ENCODE data around the gene TRPV4. TPM values are rescaled to one million over a fixed set of nuclear protein-coding genes. Genes with fewer than 3 reads are reported as not detected.

Gene TRPV4
- total RNA-seq, 1 experiment from 2014 or later = 2.4 TPM

DNA sequence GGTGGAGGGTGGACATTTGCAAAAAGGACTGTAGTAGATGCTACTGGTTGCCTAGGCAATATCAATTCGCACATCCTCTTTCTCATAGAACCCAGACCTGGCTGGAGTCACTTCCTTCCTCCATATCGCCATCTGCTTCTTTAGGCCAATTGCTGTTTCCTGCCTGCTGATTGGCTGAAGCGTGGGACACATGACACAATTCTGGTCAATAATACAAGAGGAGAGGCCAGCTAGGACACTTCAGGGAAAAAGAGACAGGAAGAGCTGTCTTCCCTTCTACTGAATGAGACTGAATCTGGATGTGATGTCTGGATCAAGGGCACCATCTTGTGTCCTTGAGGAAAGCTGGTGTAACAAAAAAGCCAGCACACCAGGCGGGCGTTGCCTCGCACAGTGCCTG lies 53.8 kb downstream of the TRPV4 start:
- POLR2A ChIA-PET (ENCODE audit: unreplicated experiment) = no interaction called here
- intact Hi-C loops (cut with micrococcal nuclease) = no loop called here
- DNase-seq = peak; percentile 26
- Histone ChIP-seq H3K4me3 (ENCODE audit: low read length) (no peak overlapping the region), H2AFZ (ENCODE audit: low read length) (no peak overlapping the region), H3K9ac (ENCODE audit: low read length) (no peak overlapping the region), H3K27me3 (ENCODE audit: low read length) (no peaks in the 10 kb centered on the region), H3K4me1 (ENCODE audit: insufficient read depth, low read length) (peaks cover 5% of the 10 kb centered on the region), H3K9me3 (ENCODE audit: low read length) (no peaks in the 10 kb centered on the region), H3K9me2 (replicated peaks; ENCODE audit: low read length) (no peaks in the 10 kb centered on the region), H4K20me1 (ENCODE audit: low read length) (no peaks in the 10 kb centered on the region), H3F3A (ENCODE audit: low read length, unreplicated experiment) (no peaks in the 10 kb centered on the region), H3K27ac (ENCODE audit: low read length) (no peak overlapping the region), H3K4me2 (ENCODE audit: low read length) (no peak overlapping the region), H3K79me2 (ENCODE audit: low read length) (no peaks in the 10 kb centered on the region), H3K36me3 (ENCODE audit: low read depth, low read length) (no peaks in the 10 kb centered on the region)
- no peak for TF ChIP-seq EZH2 (IDR thresholded peaks at IDR 0.05; ENCODE audit: low read length, unreplicated experiment)
- TF ChIP-seq, protein P1, sequence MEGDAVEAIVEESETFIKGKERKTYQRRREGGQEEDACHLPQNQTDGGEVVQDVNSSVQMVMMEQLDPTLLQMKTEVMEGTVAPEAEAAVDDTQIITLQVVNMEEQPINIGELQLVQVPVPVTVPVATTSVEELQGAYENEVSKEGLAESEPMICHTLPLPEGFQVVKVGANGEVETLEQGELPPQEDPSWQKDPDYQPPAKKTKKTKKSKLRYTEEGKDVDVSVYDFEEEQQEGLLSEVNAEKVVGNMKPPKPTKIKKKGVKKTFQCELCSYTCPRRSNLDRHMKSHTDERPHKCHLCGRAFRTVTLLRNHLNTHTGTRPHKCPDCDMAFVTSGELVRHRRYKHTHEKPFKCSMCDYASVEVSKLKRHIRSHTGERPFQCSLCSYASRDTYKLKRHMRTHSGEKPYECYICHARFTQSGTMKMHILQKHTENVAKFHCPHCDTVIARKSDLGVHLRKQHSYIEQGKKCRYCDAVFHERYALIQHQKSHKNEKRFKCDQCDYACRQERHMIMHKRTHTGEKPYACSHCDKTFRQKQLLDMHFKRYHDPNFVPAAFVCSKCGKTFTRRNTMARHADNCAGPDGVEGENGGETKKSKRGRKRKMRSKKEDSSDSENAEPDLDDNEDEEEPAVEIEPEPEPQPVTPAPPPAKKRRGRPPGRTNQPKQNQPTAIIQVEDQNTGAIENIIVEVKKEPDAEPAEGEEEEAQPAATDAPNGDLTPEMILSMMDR (conservative IDR thresholded peaks at IDR 0.05; ENCODE audit: low read depth, low read length) = peak; percentile 41; the same call in 1 of the 2 replicates
- CTCF ChIA-PET = no interaction called here
- ATAC-seq = no peak
- BruUV-seq (replicated peaks) = no TSS peak

DNA sequence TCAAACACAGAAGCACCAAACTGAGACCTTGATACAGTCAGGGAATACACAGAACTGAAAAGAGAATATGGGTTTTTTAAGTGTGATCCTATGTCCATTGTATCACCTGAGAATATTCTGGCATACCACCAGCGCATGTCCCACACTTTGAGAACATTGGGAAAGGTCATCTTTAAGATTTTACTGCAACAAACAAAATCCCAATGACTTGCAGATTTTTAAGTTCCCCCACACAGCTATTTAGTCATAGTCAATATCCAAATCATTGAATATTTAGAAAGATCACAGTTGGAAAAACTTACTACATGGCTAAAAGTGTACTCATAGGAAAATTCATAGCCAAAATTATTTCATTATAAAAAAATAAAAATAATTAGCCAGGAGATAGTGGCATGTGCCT lies 54.5 kb downstream of the TRPV4 start:
- CTCF ChIA-PET = interaction anchor here (0.6 kb wide), 1 partner anchor 24 kb away, joined by 11 read pairs; no protein-coding TSS in a partner anchor
- intact Hi-C loops (cut with micrococcal nuclease) = no loop called here
- Histone ChIP-seq H3K9ac (ENCODE audit: low read length) (no peak overlapping the region), H3K4me1 (ENCODE audit: insufficient read depth, low read length) (peaks cover 12% of the 10 kb centered on the region), H3K36me3 (ENCODE audit: low read depth, low read length) (no peaks in the 10 kb centered on the region), H3K27ac (ENCODE audit: low read length) (no peak overlapping the region), H3K79me2 (ENCODE audit: low read length) (no peaks in the 10 kb centered on the region), H3K4me2 (ENCODE audit: low read length) (no peak overlapping the region), H3K9me2 (replicated peaks; ENCODE audit: low read length) (no peaks in the 10 kb centered on the region), H3F3A (ENCODE audit: low read length, unreplicated experiment) (no peaks in the 10 kb centered on the region), H3K9me3 (ENCODE audit: low read length) (no peaks in the 10 kb centered on the region), H3K4me3 (ENCODE audit: low read length) (no peak overlapping the region), H4K20me1 (ENCODE audit: low read length) (no peaks in the 10 kb centered on the region), H2AFZ (ENCODE audit: low read length) (no peak overlapping the region), H3K27me3 (ENCODE audit: low read length) (no peaks in the 10 kb centered on the region)
- POLR2A ChIA-PET (ENCODE audit: unreplicated experiment) = no interaction called here
- ATAC-seq = no peak
- DNase-seq = no peak
- BruUV-seq (replicated peaks) = no TSS peak
- TF ChIP-seq, protein P1 (conservative IDR thresholded peaks at IDR 0.05; ENCODE audit: low read depth, low read length) = no peak
- TF ChIP-seq EZH2phosphoT487 (IDR thresholded peaks at IDR 0.05; ENCODE audit: borderline replicate concordance, low read length) (no peak), EZH2 (IDR thresholded peaks at IDR 0.05; ENCODE audit: low read length, unreplicated experiment) (no peak)

DNA sequence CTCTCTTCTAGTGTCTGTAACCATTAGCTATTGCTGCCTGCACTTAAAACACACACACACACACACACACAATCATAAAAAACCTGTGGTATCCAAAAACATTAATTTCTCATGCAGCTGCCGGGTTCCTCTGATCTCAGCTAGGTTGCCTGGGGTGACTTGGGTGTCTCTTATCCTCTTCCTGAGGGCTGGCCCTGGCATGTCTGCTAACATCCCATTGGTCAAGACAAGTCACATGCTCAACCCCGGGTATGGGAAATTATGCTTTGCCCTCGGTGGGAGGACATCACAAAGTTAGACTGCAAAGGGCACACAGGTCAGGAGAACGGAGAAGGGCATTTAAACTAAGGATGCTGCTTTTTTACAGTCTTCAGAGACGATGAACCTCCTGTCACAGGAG lies 55.7 kb downstream of the TRPV4 start:
- H3K27ac ChIP-seq (ENCODE audit: low read length) = no peak overlapping the region
- CTCF ChIA-PET = interaction anchor here (1.0 kb wide), 1 partner anchor 180 kb away, joined by 4 read pairs; no protein-coding TSS in a partner anchor

More for the DNA sequence above, 55.7 kb downstream of the TRPV4 start:
- peaks cover 2% of the 10 kb centered on the region; the same call in 1 of the 2 replicates for H3K79me2 ChIP-seq (ENCODE audit: low read length)
- H3K27me3 ChIP-seq (ENCODE audit: low read length) = no peaks in the 10 kb centered on the region
- H4K20me1 ChIP-seq (ENCODE audit: low read length) = no peaks in the 10 kb centered on the region
- intact Hi-C loops (cut with micrococcal nuclease) = no loop called here
- POLR2A ChIA-PET (ENCODE audit: unreplicated experiment) = no interaction called here
- no peaks in the 10 kb centered on the region for H3K36me3 ChIP-seq (ENCODE audit: low read depth, low read length)
- peaks cover 24% of the 10 kb centered on the region for H3K4me1 ChIP-seq (ENCODE audit: insufficient read depth, low read length)
- ATAC-seq (no peak), DNase-seq (peak; percentile 30)
- no peaks in the 10 kb centered on the region for H3F3A ChIP-seq (ENCODE audit: low read length, unreplicated experiment)
- no peak overlapping the region for H3K9ac ChIP-seq (ENCODE audit: low read length)
- H3K9me3 ChIP-seq (ENCODE audit: low read length) = no peaks in the 10 kb centered on the region
- H3K9me2 ChIP-seq (replicated peaks; ENCODE audit: low read length) = no peaks in the 10 kb centered on the region
- no peak for TF ChIP-seq EZH2 (IDR thresholded peaks at IDR 0.05; ENCODE audit: low read length, unreplicated experiment)
- TF ChIP-seq, protein P1 (conservative IDR thresholded peaks at IDR 0.05; ENCODE audit: low read depth, low read length) = no peak
- TF ChIP-seq EZH2phosphoT487 (IDR thresholded peaks at IDR 0.05; ENCODE audit: borderline replicate concordance, low read length) = no peak
- H2AFZ ChIP-seq (ENCODE audit: low read length) = peak overlapping the region; percentile 47
- H3K4me2 ChIP-seq (ENCODE audit: low read length) = 0 out of 2 replicates have a peak overlapping the region, but pooled peaks have one; percentile 13
- no peak overlapping the region for H3K4me3 ChIP-seq (ENCODE audit: low read length)
- BruUV-seq (replicated peaks) = no TSS peak

Measured in PC-3 (cell line).